DOHH2 (cell line): ENCODE data around the gene ZNF213.
A peak's percentile ranks its signal among the peaks of the same experiment; 100 is the strongest.

Experiments used
- H3F3A ChIP-seq: fragments of 200-600 bp; sonication (generic), shearing (Covaris generic); 2 replicates; pipeline ENCODE4 v1.6.0; 2016; ENCODE audit warnings: antibody characterized with exemption, mild to moderate bottlenecking; ENCODE audit not compliant: control insufficient read depth, insufficient read depth
- H3K27ac ChIP-seq: fragments of 200-600 bp; sonication (generic); 2 replicates; pipeline ENCODE4 v1.5.1; 2014; ENCODE audit warnings: low read depth, mild to moderate bottlenecking, low read length, moderate library complexity
- H3K27me3 ChIP-seq: fragments of 200-600 bp; sonication (generic); 2 replicates; pipeline ENCODE4 v1.6.1; 2014; ENCODE audit warnings: mild to moderate bottlenecking, low read length, mixed read lengths; ENCODE audit not compliant: control insufficient read depth
- H3K36me3 ChIP-seq: fragments of 200-600 bp; sonication (generic); 2 replicates; pipeline ENCODE4 v1.6.1; 2014; ENCODE audit warnings: mild to moderate bottlenecking, low read length, moderate library complexity, mixed read lengths; ENCODE audit not compliant: control insufficient read depth
- H3K4me1 ChIP-seq: fragments of 200-600 bp; sonication (generic); 2 replicates; pipeline ENCODE4 v1.6.1; 2014; ENCODE audit warnings: mild to moderate bottlenecking, low read length, mixed read lengths; ENCODE audit not compliant: control insufficient read depth
- H3K4me2 ChIP-seq: fragments of 200-600 bp; sonication (generic); 2 replicates; pipeline ENCODE4 v1.6.0; 2014; ENCODE audit warnings: mild to moderate bottlenecking, low read length, moderate library complexity
- H3K4me3 ChIP-seq: fragments of 200-600 bp; sonication (generic); 2 replicates; pipeline ENCODE4 v1.5.1; 2014; ENCODE audit warnings: mild to moderate bottlenecking, low read length, mixed read lengths
- H3K79me2 ChIP-seq: fragments of 200-600 bp; sonication (generic); 2 replicates; pipeline ENCODE4 v1.6.1; 2014; ENCODE audit warnings: mild to moderate bottlenecking, low read length, mixed read lengths; ENCODE audit not compliant: control insufficient read depth
- H3K9me2 ChIP-seq: fragments of 200-600 bp; sonication (generic); replicated peaks from 2 replicates; pipeline ENCODE4 v1.6.1; 2014; ENCODE audit warnings: mild to moderate bottlenecking, low read length, mixed read lengths; ENCODE audit not compliant: control insufficient read depth
- H3K9me3 ChIP-seq: fragments of 200-600 bp; sonication (generic); 2 replicates; pipeline ENCODE4 v1.6.1; 2014; ENCODE audit warnings: antibody characterized with exemption, low read length, mixed read lengths; ENCODE audit not compliant: control insufficient read depth, insufficient read depth
- H4K20me1 ChIP-seq: fragments of 200-600 bp; sonication (generic); 2 replicates; pipeline ENCODE4 v1.6.0; 2014; ENCODE audit warnings: low read depth, mild to moderate bottlenecking, antibody characterized with exemption, low read length, moderate library complexity; ENCODE audit not compliant: control insufficient read depth, insufficient read depth
- EZH2phosphoT487 ChIP-seq: fragments of 200-600 bp; sonication (generic); IDR thresholded peaks from 2 replicates; pipeline ENCODE4 v1.6.1; 2017; ENCODE audit warnings: borderline replicate concordance, mild to moderate bottlenecking, antibody characterized with exemption, low read length, moderate library complexity, mixed read lengths
- TF ChIP-seq, protein P1 (sequence below): fragments of 200-600 bp; sonication (generic); IDR thresholded peaks from one replicate; pipeline ENCODE4 v1.5.1; 2014; ENCODE audit warnings: antibody characterized with exemption, mild to moderate bottlenecking, low read depth, low read length; ENCODE audit not compliant: poor library complexity, severe bottlenecking

Gene ZNF213

DNA sequence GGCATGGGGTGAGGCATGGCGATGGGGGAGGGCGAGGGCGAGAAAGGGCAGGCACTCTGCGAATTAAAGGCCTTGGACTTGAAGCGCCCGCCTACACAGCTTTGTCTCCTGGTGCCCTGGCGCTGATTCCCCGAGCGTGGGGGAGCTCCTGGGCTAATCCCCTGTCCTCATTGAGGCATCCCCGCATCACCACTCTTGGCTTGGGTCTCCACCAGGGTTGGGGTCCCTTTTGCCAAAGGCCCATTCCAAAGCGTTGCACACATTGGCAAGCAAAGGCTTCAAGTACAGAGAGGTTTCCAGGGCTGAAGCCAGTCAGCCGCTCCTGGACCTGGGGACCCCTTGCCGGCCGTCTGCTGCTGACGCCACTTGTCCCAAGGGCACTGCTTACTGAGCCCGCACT lies 14.4 kb upstream of the ZNF213 start:
- no peaks in the 10 kb centered on the region for H4K20me1 ChIP-seq
- H3K9me2 ChIP-seq = no peaks in the 10 kb centered on the region
- H3K79me2 ChIP-seq = no peaks in the 10 kb centered on the region
- H3K27me3 ChIP-seq = peaks cover 8% of the 10 kb centered on the region; the same call in 1 of the 2 replicates
- no peaks in the 10 kb centered on the region for H3F3A ChIP-seq
- H3K27ac ChIP-seq = no peak overlapping the region
- H3K4me3 ChIP-seq = no peak overlapping the region
- no peaks in the 10 kb centered on the region for H3K36me3 ChIP-seq
- TF ChIP-seq, protein P1, sequence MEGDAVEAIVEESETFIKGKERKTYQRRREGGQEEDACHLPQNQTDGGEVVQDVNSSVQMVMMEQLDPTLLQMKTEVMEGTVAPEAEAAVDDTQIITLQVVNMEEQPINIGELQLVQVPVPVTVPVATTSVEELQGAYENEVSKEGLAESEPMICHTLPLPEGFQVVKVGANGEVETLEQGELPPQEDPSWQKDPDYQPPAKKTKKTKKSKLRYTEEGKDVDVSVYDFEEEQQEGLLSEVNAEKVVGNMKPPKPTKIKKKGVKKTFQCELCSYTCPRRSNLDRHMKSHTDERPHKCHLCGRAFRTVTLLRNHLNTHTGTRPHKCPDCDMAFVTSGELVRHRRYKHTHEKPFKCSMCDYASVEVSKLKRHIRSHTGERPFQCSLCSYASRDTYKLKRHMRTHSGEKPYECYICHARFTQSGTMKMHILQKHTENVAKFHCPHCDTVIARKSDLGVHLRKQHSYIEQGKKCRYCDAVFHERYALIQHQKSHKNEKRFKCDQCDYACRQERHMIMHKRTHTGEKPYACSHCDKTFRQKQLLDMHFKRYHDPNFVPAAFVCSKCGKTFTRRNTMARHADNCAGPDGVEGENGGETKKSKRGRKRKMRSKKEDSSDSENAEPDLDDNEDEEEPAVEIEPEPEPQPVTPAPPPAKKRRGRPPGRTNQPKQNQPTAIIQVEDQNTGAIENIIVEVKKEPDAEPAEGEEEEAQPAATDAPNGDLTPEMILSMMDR = no peak
- no peak for TF ChIP-seq EZH2phosphoT487
- no peaks in the 10 kb centered on the region for H3K9me3 ChIP-seq
- no peak overlapping the region for H3K4me2 ChIP-seq
- H3K4me1 ChIP-seq = peaks cover 16% of the 10 kb centered on the region

GRCh38 chr16:3121851-3122467 lies 12.9 kb upstream of the ZNF213 start:
- no peaks in the 10 kb centered on the region for H3K9me3 ChIP-seq
- H4K20me1 ChIP-seq = no peaks in the 10 kb centered on the region
- no peaks in the 10 kb centered on the region for H3K79me2 ChIP-seq
- H3K4me1 ChIP-seq = peaks cover 16% of the 10 kb centered on the region
- H3K4me3 ChIP-seq = no peak overlapping the region
- no peaks in the 10 kb centered on the region for H3K9me2 ChIP-seq
- TF ChIP-seq, protein P1 = no peak
- no peak for TF ChIP-seq EZH2phosphoT487
- H3K27ac ChIP-seq = no peak overlapping the region
- peaks cover 5% of the 10 kb centered on the region; the same call in 1 of the 2 replicates for H3K27me3 ChIP-seq
- no peak overlapping the region for H3K4me2 ChIP-seq
- 0 out of 2 replicates have a peak, but pooled peaks cover 4% of the 10 kb centered on the region for H3F3A ChIP-seq
- H3K36me3 ChIP-seq = no peaks in the 10 kb centered on the region

DNA sequence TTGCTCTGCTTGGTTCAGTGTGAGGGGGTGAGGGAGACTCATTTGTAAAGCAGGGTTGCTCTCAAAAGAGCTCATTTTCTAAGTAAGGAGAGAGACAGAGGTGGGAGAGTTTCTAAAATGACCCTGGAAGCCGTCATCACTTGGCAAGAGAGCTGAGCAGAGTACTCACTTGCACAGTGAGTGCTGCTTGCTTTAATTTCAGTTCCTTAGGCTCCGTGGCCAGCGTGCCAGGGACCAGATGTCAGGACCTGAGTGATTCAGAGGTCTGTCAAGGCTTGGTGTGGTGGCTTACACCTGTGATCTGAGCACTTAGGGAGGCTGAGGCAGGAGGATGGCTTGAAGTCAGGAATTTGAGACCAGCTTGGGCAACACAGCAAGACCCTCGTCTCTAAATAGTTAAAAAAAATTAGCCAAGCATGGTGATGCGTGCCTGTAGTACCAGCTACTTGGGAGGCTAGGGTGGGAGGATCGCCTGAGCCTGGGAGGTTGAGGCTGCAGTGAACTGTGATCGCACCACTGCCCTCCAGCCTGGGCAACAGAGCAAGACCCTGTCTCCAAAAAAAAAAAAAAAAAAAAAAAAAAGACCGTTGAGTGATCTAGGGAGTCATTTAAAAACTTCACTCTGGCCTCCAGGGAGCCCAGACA lies 11.8 kb upstream of the ZNF213 start:
- Histone ChIP-seq H3K36me3 (peaks cover 9% of the 10 kb centered on the region; the same call in 1 of the 2 replicates), H3K27ac (no peak overlapping the region), H3K4me2 (peak overlapping the region; percentile 99), H4K20me1 (no peaks in the 10 kb centered on the region), H3F3A (0 out of 2 replicates have a peak, but pooled peaks cover 7% of the 10 kb centered on the region), H3K4me3 (peak overlapping the region; percentile 95; the same call in 1 of the 2 replicates), H3K27me3 (peaks cover 5% of the 10 kb centered on the region; the same call in 1 of the 2 replicates), H3K9me2 (no peaks in the 10 kb centered on the region), H3K4me1 (peaks cover 16% of the 10 kb centered on the region), H3K79me2 (no peaks in the 10 kb centered on the region), H3K9me3 (no peaks in the 10 kb centered on the region)
- TF ChIP-seq EZH2phosphoT487 = no peak
- TF ChIP-seq, protein P1 = no peak
